Measurements from ENCODE around the gene COA7.

DNA sequence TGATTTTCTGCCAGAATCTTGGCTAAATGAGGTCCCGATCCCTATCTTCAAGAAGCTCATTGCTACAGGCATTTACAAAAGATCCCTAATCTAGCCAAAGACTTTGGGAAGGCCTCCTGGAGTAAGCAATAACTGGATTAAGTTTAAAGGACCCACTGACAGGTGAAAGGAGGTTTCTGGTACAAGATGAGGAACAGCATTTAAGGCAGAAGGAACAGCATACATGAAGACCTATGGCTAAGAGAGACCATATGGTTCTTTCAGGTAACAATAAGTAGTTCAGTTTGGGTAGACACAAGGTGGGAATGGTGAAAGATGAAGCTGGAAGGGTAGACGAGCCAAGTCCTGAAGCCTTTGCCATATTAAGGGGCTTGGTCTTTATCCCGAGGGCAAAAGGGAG lies 37.3 kb downstream of the COA7 start:
- TF ChIP-seq, protein P1, sequence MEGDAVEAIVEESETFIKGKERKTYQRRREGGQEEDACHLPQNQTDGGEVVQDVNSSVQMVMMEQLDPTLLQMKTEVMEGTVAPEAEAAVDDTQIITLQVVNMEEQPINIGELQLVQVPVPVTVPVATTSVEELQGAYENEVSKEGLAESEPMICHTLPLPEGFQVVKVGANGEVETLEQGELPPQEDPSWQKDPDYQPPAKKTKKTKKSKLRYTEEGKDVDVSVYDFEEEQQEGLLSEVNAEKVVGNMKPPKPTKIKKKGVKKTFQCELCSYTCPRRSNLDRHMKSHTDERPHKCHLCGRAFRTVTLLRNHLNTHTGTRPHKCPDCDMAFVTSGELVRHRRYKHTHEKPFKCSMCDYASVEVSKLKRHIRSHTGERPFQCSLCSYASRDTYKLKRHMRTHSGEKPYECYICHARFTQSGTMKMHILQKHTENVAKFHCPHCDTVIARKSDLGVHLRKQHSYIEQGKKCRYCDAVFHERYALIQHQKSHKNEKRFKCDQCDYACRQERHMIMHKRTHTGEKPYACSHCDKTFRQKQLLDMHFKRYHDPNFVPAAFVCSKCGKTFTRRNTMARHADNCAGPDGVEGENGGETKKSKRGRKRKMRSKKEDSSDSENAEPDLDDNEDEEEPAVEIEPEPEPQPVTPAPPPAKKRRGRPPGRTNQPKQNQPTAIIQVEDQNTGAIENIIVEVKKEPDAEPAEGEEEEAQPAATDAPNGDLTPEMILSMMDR (IDR thresholded peaks at IDR 0.05): no peak
- TF ChIP-seq POLR2A (IDR thresholded peaks at IDR 0.05): no peak

Measured in testis (tissue), 2 donors.